ENCODE data around the gene SORCS2. TPM values are rescaled to one million over a fixed set of nuclear protein-coding genes. Genes with fewer than 3 reads are reported as not detected.

Gene SORCS2
- total RNA-seq, 8 experiments from 2014 or later = 1.8 to 14.0 (median 5.3) TPM

DNA sequence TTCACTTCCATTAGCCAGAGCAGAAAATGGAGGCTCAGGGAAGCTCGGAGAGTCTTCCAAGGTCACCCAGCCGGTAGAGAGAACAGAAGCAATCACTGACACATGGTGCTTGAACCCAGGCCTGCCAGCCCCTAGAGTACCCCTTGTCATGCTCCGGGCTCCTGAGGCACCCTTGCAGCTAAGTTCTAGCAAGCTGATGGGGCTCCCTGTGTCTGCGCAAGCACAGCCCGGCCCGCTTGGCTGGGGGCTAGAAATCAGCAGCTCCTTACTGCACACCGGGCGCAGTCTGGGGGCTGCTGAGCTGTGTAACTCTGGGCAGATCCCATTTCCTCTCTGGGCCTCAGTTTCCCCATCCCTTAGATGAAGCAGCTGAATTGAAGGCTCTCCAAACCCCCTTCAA lies 344.5 kb downstream of the SORCS2 start:
- H3K27ac ChIP-seq = no peak overlapping the region
- in situ Hi-C loops (cut with MboI; ENCODE audit: low pct_unique_long_range_greater_than_20kb in 2 of 9, low sequenced_read_pairs in 9 of 9, unreplicated experiment in 9 of 9) = no loop called here
- WGBS, 10 experiments = 66 to 100% (median 94%) methylated on average over 1 to 6 of the region's 8 CpGs; no CpG with 5 or more reads in 6 of the 10 experiments
- ATAC-seq (replicated peaks in 6 of 8) = no peak
- H3K4me1 ChIP-seq (replicated peaks in 1 of 2) = peaks cover 35 to 39% of the 10 kb centered on the region in 2 donors
- no peak overlapping the region for H3K4me3 ChIP-seq

DNA sequence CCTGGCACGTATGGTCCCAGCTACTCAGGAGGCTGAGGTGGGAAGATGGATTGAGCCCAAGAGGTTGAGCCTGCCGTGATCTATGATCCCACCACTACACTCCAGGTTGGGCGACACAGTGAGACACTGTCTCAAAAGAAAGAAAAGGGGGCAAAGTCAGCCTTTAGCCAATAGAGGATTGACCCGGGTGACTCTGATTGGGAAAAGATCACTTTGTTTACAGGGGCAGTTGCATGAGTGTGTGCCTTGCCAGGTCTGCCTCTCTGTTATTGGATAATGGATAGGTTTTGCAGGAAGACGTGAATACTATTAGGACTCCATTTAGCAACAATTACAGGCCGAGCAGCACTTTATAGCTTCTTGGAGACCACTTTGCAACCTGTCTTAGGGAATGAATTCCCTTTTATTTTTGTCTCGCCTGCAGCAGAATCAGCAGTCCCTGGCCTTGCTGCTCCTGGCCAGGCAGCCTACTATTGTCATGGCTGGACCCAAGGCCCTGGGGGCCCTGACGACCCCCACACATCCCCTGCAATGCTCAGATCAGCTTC lies 345.6 kb downstream of the SORCS2 start:
- 40 to 80% (median 61%) methylated on average over 1 to 6 of the region's 8 CpGs; no CpG with 5 or more reads in 4 of the 10 experiments for WGBS, 10 experiments
- in situ Hi-C loops (cut with MboI; ENCODE audit: low pct_unique_long_range_greater_than_20kb in 2 of 9, low sequenced_read_pairs in 9 of 9, unreplicated experiment in 9 of 9) = no loop called here
- ATAC-seq (replicated peaks in 6 of 8) = no peak
- Histone ChIP-seq H3K4me3 (no peak overlapping the region), H3K4me1 (replicated peaks in 1 of 2) (peaks cover 24 to 30% of the 10 kb centered on the region in 2 donors), H3K27ac (peak overlapping the region; percentile 22 to 57)

DNA sequence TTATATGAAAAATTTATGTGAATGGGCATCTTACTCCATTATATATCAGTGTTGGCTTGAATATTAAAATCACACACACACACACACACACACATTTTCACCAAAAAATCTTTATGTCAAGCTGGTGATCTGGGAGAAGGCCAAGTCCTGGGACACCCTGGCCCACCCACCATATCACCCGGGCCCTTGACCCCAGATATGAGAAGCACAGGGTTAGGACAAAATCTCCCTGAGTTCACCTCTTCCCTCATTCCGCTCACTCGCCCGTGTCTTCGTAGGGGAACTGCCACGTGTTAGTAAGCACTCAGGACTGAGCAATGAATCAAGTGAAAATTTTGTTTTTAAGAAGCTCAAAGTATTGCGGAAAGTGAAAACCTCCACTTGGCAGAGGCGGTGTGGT lies 346.2 kb downstream of the SORCS2 start:
- 40 to 100% (median 78%) methylated on average over 1 to 6 of the region's 8 CpGs; no CpG with 5 or more reads in 3 of the 10 experiments for WGBS, 10 experiments

DNA sequence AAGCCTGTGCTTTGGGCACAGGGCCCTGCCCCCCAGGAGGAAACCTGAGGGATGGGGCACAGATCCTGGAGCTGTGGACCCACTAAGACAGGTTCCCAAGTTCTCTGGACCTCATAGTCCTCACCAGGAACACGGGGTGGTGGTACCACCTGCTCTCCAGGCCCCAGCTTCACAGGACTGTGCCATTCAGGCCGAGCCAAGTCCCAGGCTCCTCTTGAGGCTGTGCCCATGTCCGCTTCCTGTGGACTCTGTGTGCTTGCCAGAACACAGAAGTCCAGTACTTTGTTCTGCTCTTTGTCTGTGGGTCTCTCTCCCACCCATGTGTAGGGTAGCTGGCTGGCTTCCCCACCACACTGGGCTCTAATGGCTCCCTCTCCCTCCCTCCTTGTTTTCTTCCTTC lies 346.8 kb downstream of the SORCS2 start:
- in situ Hi-C loops (cut with MboI; ENCODE audit: low pct_unique_long_range_greater_than_20kb in 2 of 9, low sequenced_read_pairs in 9 of 9, unreplicated experiment in 9 of 9) = no loop called here
- 0 to 100% (median 0%) methylated on average over 1 of the region's 3 CpGs; no CpG with 5 or more reads in 6 of the 10 experiments for WGBS, 10 experiments
- Histone ChIP-seq H3K4me3 (peak overlapping the region in 4 of 5 donors; percentile 25 to 38 (median 32)), H3K27ac (peak overlapping the region; percentile 57 to 62), H3K4me1 (replicated peaks in 1 of 2) (peaks cover 23 to 27% of the 10 kb centered on the region in 2 donors)
- ATAC-seq (replicated peaks in 6 of 8) = peak in 1 of 8 experiments; percentile 10

More for the DNA sequence above, 346.2 kb downstream of the SORCS2 start:
- peak overlapping the region in 1 of 5 donors; percentile 37 for H3K4me3 ChIP-seq
- peak overlapping the region; percentile 22 to 62 for H3K27ac ChIP-seq
- peaks cover 23 to 27% of the 10 kb centered on the region in 2 donors for H3K4me1 ChIP-seq (replicated peaks in 1 of 2)
- in situ Hi-C loops (cut with MboI; ENCODE audit: low pct_unique_long_range_greater_than_20kb in 2 of 9, low sequenced_read_pairs in 9 of 9, unreplicated experiment in 9 of 9) = no loop called here
- ATAC-seq (replicated peaks in 6 of 8) = no peak

DNA sequence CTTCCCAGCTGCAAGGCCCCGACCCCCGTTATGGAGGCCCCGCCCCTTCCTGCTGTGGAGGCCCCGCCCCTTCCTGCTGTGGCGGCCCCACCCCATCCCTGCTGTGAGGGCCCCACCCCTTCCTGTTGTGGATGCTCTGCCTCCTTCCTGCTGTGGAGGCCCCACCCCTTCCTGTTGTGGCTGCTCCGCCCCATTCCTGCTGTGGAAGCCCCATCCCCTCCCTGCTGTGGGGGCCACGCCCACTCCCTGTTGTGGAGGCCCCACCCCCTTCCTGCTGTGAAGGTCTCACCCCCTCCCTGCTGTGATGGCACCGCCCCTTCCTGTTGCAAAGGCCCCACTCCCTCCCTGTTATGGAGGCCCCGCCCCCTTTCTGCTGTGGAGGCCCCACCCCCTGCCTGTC lies 347.3 kb downstream of the SORCS2 start:
- Histone ChIP-seq H3K4me1 (replicated peaks in 1 of 2) (peaks cover 23 to 27% of the 10 kb centered on the region in 2 donors), H3K27ac (peak overlapping the region; percentile 57 to 62), H3K4me3 (peak overlapping the region in 3 of 5 donors; percentile 26 to 38 (median 37))
- WGBS, 10 experiments = no CpG with 5 or more reads among the region's 9 CpGs
- peak; percentile 75 to 96 (median 86) for ATAC-seq (replicated peaks in 6 of 8)
- in situ Hi-C loops (cut with MboI; ENCODE audit: low pct_unique_long_range_greater_than_20kb in 2 of 9, low sequenced_read_pairs in 9 of 9, unreplicated experiment in 9 of 9) = no loop called here

DNA sequence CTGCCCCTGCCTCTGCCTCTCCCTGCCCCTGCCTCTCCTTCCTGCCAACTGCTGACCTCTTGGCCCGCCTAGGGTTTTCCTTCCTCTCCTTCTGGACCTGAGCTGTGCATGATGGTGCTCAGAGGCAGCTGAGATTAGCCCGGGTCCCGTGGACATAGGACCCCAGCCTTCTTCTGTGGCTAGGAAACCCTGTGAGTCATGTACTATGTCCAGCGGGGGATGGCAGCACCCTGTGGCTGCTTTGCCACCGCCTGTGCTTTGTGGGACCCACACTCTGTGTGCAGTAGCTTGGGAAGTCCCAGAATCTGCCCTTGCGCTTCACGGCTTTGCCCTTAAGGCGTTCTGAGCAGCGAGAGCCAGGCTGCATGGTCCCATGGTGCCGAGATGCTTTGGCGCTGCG lies 347.9 kb downstream of the SORCS2 start:
- in situ Hi-C loops (cut with MboI; ENCODE audit: low pct_unique_long_range_greater_than_20kb in 2 of 9, low sequenced_read_pairs in 9 of 9, unreplicated experiment in 9 of 9) = no loop called here
- no peak overlapping the region for H3K4me3 ChIP-seq
- 70 to 80% methylated on average over 1 to 2 of the region's 12 CpGs; no CpG with 5 or more reads in 8 of the 10 experiments for WGBS, 10 experiments
- H3K4me1 ChIP-seq (replicated peaks in 1 of 2) = peaks cover 23 to 27% of the 10 kb centered on the region in 2 donors
- H3K27ac ChIP-seq = peak overlapping the region; percentile 39 to 69
- peak in 4 of 8 experiments; percentile 63 to 75 (median 66) for ATAC-seq (replicated peaks in 6 of 8)

DNA sequence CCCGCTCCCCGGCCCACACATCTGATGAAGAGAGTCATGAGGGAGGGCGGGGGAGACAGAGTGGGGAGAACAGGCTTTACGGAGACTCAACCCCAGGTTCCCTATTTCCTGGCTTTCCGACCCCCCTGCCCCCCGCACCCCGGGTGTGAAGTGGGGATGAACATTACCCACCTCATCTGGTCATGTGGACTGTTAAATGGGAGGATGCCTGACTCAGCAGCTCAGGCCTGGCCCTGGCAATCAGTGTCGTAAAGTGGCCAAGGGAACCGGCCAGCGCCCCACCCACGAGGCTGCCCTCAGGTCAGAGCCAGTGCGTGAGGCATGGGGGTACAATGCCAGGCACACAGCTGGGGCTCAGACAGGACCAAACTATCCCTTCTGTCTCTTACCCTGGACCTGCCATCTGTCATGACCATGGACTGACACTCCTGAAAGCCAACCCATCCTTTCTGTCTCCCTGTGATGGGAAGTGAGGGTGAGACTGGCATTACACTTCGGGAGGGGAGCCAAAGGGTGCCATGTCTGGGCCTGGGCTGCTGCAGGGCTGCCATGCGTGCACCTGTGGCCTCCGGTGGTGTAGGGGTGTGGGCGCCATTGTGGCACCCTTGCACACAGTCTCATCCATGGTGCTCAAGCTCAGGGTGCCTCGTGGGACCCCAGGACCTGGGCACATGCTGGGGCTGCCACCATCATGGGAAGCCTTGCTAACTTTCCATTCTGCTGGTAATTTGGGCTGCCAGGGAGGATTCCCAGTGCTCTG lies 348.5 kb downstream of the SORCS2 start:
- 66 to 100% (median 93%) methylated on average over 1 to 4 of the region's 17 CpGs; no CpG with 5 or more reads in 5 of the 10 experiments for WGBS, 10 experiments
- peak overlapping the region; percentile 39 to 69 for H3K27ac ChIP-seq
- in situ Hi-C loops (cut with MboI; ENCODE audit: low pct_unique_long_range_greater_than_20kb in 2 of 9, low sequenced_read_pairs in 9 of 9, unreplicated experiment in 9 of 9) = no loop called here

DNA sequence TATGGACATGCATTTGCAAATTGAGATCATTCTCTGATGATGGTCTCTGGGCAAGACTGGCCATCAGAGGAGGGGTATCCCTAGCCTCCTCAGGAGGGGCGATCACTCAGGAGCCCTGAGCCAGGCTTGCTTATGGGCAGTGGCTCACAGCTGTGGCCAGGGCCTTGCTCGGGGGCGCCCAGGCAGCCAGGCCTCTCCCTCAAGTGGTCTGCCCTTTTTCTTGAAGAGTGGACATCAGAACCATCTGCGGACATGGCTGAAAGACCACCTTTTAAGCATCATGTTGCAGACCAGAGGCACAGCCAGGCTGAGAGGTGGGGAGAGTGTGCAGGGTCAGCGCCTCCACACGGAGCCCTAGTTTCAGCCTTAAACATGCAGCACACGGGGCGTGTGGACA lies 349.1 kb downstream of the SORCS2 start:
- in situ Hi-C loops (cut with MboI; ENCODE audit: low pct_unique_long_range_greater_than_20kb in 2 of 9, low sequenced_read_pairs in 9 of 9, unreplicated experiment in 9 of 9) = no loop called here
- peaks cover 26 to 27% of the 10 kb centered on the region in 2 donors for H3K4me1 ChIP-seq (replicated peaks in 1 of 2)
- 76 to 100% (median 92%) methylated on average over 2 to 6 of the region's 8 CpGs; no CpG with 5 or more reads in 7 of the 10 experiments for WGBS, 10 experiments
- no peak overlapping the region for H3K4me3 ChIP-seq
- ATAC-seq (replicated peaks in 6 of 8) = no peak
- no peak overlapping the region for H3K27ac ChIP-seq

More for the DNA sequence above, 348.5 kb downstream of the SORCS2 start:
- Histone ChIP-seq H3K4me3 (no peak overlapping the region), H3K4me1 (replicated peaks in 1 of 2) (peaks cover 23 to 27% of the 10 kb centered on the region in 2 donors)
- no peak for ATAC-seq (replicated peaks in 6 of 8)

DNA sequence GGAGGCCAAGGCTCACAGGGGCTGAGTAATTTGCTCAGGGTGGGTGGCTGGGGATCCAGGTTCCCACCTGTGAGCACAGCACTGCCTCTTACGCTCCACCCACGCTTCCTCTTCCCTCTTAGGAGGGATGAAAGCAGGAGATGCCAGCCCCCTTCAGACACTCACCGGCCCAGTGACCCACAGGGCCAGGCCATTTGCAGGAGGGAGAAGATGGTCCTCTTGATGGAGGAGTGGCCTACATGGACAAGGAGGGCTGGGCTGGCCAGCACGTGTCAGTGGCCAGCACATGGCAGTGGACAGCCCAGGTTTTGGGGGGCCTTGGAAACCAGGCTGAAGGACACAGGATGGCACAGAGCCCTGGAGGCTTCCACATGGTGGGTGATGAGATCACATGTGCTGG lies 350.4 kb downstream of the SORCS2 start:
- in situ Hi-C loops (cut with MboI; ENCODE audit: low pct_unique_long_range_greater_than_20kb in 2 of 9, low sequenced_read_pairs in 9 of 9, unreplicated experiment in 9 of 9) = no loop called here
- ATAC-seq (replicated peaks in 6 of 8) = no peak
- 0 to 100% methylated on average over 1 of the region's 4 CpGs; no CpG with 5 or more reads in 8 of the 10 experiments for WGBS, 10 experiments
- H3K4me1 ChIP-seq (replicated peaks in 1 of 2) = peaks cover 23 to 26% of the 10 kb centered on the region in 2 donors
- H3K27ac ChIP-seq = no peak overlapping the region
- H3K4me3 ChIP-seq = no peak overlapping the region

DNA sequence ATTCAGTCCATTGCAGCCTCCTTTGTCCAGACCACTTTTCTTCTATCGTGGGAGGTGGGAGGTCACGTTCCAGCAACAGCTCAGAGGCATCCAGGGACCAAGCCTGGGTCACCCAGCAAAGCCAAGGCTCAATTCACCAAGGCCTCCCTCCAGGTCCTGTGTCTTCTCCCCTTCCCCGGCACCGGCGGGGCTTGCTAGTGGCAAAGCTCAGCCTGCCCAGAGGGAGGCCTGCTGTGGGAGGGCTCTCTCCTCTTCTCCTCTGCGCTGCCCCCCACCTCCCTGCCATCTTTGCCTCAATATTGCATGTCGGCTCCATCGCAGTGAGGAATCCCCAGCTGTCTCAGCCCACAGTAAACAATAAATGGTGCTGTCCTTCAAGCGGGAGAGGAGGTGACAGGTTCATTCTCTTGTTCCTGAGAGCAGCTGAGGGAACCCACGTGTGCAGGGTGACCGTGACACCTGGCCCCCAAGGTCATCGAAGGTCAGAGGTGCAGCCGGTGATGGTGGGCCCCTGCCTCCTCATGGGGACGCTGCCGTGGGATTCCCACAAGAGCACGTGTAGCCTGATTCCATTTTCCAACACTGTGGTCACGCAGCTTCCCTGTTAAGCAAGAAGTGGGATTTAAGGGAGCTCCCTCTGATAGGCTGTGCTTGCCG lies 353.9 kb downstream of the SORCS2 start:
- Histone ChIP-seq H3K4me1 (replicated peaks in 1 of 2) (peaks cover 6% of the 10 kb centered on the region in 2 donors), H3K27ac (no peak overlapping the region), H3K4me3 (no peak overlapping the region)
- 0 to 100% (median 69%) methylated on average over 1 to 7 of the region's 18 CpGs; no CpG with 5 or more reads in 1 of the 10 experiments for WGBS, 10 experiments
- in situ Hi-C loops (cut with MboI; ENCODE audit: low pct_unique_long_range_greater_than_20kb in 2 of 9, low sequenced_read_pairs in 9 of 9, unreplicated experiment in 9 of 9) = no loop called here
- no peak for ATAC-seq (replicated peaks in 6 of 8)

DNA sequence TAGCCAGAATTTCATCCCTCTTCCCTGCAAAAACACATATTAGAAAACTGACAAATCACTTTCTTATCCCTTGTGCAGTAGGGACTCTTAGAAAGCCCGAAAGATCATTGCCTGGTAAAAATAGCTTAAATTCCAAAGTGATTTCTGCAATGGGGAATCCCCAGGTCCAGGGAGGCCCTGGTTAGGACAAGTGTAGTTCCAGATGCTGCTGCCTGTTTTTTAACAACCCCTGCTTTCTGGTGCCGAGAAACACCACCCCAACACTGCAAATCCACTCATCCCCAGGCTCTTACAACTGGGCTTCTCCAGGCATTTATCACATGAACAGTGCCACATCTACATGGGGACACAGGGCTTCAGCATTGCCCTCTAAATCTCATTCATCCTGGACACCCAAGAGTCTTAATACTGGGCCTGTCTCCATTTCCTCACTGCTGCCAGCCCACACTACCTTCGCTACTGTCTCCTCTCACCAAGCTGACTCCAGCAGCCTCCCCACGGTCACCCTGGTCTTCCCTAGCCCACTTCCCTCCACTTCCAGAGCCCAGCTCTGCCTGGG lies 354.6 kb downstream of the SORCS2 start:
- peaks cover 6% of the 10 kb centered on the region in 2 donors for H3K4me1 ChIP-seq (replicated peaks in 1 of 2)
- in situ Hi-C loops (cut with MboI; ENCODE audit: low pct_unique_long_range_greater_than_20kb in 2 of 9, low sequenced_read_pairs in 9 of 9, unreplicated experiment in 9 of 9) = no loop called here
- peak in 2 of 8 experiments; percentile 49 to 55 for ATAC-seq (replicated peaks in 6 of 8)
- no peak overlapping the region for H3K4me3 ChIP-seq
- 57 to 88% (median 62%) methylated on average over 1 to 2 of the region's 4 CpGs; no CpG with 5 or more reads in 4 of the 10 experiments for WGBS, 10 experiments
- H3K27ac ChIP-seq = no peak overlapping the region

DNA sequence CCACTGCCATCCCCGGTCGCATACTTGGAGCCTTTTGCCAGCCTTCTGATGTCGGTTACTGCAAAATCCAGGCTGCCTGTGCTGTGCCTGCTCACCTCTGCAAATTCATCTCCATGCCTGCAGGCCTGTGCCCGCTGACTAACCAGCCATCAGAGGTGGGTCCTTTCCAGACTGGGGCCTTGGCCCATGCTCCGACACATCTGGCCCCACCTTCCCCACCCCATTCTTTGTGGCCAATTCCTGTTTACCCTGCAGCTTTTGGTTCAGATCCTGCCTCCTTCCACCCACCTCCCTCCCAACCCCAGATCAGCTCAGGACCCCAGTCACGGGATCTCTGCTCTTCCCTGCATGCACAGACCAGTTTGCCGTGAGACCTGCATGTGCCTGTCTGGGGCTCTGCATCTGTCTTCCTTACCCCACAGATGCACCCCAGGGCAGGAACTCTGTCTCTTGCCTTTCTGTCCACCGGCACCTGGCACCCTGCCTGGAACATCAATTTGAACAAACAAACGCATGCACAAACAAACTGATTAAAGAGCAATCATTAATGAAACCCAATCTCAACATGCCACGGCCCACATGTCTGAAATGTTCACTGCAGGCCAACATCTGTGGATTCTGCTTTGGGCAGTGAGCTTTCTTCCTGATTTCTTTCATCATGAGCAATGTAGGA lies 355.2 kb downstream of the SORCS2 start:
- Histone ChIP-seq H3K4me1 (replicated peaks in 1 of 2) (peaks cover 6% of the 10 kb centered on the region in 2 donors), H3K4me3 (no peak overlapping the region), H3K27ac (no peak overlapping the region)
- 0 to 100% (median 78%) methylated on average over 1 to 7 of the region's 10 CpGs; no CpG with 5 or more reads in 3 of the 10 experiments for WGBS, 10 experiments
- in situ Hi-C loops (cut with MboI; ENCODE audit: low pct_unique_long_range_greater_than_20kb in 2 of 9, low sequenced_read_pairs in 9 of 9, unreplicated experiment in 9 of 9) = no loop called here
- peak in 1 of 8 experiments; percentile 41 for ATAC-seq (replicated peaks in 6 of 8)

All from motor neuron (in vitro differentiated cells).